HL-60 (cell line): ENCODE results near the gene ZNF202.
"Not testable (repeated sequence)": the region's sequence is repeated elsewhere in the genome, so short reads cannot be mapped to it uniquely, and the experiment has no call there.

ENCODE experiments used
- DNase-seq, 2 experiments: peaks; one replicate each; pipeline ENCODE4 v3.0.0-alpha.2; 2010 to 2020; ENCODE audit warnings: low read depth in 1 of 2, low spot score in 1 of 2
- H3K27ac ChIP-seq: fragments of 250-450 bp; sonication (Bioruptor Pico); replicated peaks from 2 replicates; pipeline ENCODE4 v1.5.1; 2020; ENCODE audit warnings: mild to moderate bottlenecking, moderate library complexity
- H3K27me3 ChIP-seq: fragments of 250-450 bp; sonication (Bioruptor Pico); 2 replicates; pipeline ENCODE4 v1.5.1; 2021; ENCODE audit warnings: mild to moderate bottlenecking, moderate library complexity; ENCODE audit not compliant: insufficient read depth, poor library complexity, severe bottlenecking
- H3K4me3 ChIP-seq: replicated peaks from 2 replicates; pipeline ENCODE4 v1.5.1; 2011; ENCODE audit warnings: mild to moderate bottlenecking, control low read depth, low read length; ENCODE audit not compliant: insufficient read depth
- GABPA ChIP-seq: IDR thresholded peaks from 2 replicates; pipeline ENCODE4 v1.6.1; 2012; ENCODE audit warnings: low read depth
- POLR2AphosphoS5 ChIP-seq: IDR thresholded peaks from 2 replicates; pipeline ENCODE4 v1.6.1; 2012; ENCODE audit warnings: low read depth
- SPI1 ChIP-seq: IDR thresholded peaks from 2 replicates; pipeline ENCODE4 v1.6.1; 2012; ENCODE audit warnings: low read depth, mild to moderate bottlenecking, borderline replicate concordance
- TF ChIP-seq, protein P1 (sequence below): IDR thresholded peaks from 2 replicates; pipeline ENCODE4 v1.6.1; 2012; ENCODE audit warnings: low read depth; ENCODE audit not compliant: insufficient replicate concordance
- TF ChIP-seq, protein P2 (sequence below): IDR thresholded peaks from one replicate; pipeline ENCODE4 v1.5.1; 2011; ENCODE audit warnings: low read length, control low read depth, inconsistent platforms; ENCODE audit not compliant: insufficient read depth

ZNF202 gene

DNA sequence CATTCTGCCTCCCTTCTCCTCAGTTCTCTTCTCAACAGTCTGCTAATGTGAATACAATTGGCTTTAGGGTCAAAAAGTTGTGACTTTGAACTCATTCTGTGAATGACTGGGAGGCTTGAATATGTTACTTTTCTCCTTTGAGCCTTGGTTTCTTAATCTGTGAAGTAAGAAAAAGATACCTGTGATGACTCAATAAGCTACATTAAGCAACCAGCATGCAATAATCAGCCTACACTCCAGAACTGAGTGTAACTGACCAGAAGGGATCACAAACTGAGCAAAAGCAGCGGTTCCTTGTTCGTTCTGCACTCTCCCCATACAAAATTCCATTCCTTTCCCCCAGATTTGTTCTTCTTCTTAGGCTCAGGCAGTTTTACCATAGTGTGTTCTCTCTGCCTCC, 23.4 kb downstream of the ZNF202 start:
- Histone ChIP-seq H3K4me3 (no peak overlapping the region), H3K27me3 (no peaks in the 10 kb centered on the region), H3K27ac (no peak overlapping the region)
- DNase-seq: no peak
- TF ChIP-seq POLR2AphosphoS5: no peak
- TF ChIP-seq, protein P1, sequence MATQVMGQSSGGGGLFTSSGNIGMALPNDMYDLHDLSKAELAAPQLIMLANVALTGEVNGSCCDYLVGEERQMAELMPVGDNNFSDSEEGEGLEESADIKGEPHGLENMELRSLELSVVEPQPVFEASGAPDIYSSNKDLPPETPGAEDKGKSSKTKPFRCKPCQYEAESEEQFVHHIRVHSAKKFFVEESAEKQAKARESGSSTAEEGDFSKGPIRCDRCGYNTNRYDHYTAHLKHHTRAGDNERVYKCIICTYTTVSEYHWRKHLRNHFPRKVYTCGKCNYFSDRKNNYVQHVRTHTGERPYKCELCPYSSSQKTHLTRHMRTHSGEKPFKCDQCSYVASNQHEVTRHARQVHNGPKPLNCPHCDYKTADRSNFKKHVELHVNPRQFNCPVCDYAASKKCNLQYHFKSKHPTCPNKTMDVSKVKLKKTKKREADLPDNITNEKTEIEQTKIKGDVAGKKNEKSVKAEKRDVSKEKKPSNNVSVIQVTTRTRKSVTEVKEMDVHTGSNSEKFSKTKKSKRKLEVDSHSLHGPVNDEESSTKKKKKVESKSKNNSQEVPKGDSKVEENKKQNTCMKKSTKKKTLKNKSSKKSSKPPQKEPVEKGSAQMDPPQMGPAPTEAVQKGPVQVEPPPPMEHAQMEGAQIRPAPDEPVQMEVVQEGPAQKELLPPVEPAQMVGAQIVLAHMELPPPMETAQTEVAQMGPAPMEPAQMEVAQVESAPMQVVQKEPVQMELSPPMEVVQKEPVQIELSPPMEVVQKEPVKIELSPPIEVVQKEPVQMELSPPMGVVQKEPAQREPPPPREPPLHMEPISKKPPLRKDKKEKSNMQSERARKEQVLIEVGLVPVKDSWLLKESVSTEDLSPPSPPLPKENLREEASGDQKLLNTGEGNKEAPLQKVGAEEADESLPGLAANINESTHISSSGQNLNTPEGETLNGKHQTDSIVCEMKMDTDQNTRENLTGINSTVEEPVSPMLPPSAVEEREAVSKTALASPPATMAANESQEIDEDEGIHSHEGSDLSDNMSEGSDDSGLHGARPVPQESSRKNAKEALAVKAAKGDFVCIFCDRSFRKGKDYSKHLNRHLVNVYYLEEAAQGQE: no peak
- no peak for TF ChIP-seq SPI1
- no peak for TF ChIP-seq GABPA
- TF ChIP-seq, protein P2, sequence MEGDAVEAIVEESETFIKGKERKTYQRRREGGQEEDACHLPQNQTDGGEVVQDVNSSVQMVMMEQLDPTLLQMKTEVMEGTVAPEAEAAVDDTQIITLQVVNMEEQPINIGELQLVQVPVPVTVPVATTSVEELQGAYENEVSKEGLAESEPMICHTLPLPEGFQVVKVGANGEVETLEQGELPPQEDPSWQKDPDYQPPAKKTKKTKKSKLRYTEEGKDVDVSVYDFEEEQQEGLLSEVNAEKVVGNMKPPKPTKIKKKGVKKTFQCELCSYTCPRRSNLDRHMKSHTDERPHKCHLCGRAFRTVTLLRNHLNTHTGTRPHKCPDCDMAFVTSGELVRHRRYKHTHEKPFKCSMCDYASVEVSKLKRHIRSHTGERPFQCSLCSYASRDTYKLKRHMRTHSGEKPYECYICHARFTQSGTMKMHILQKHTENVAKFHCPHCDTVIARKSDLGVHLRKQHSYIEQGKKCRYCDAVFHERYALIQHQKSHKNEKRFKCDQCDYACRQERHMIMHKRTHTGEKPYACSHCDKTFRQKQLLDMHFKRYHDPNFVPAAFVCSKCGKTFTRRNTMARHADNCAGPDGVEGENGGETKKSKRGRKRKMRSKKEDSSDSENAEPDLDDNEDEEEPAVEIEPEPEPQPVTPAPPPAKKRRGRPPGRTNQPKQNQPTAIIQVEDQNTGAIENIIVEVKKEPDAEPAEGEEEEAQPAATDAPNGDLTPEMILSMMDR: no peak

DNA sequence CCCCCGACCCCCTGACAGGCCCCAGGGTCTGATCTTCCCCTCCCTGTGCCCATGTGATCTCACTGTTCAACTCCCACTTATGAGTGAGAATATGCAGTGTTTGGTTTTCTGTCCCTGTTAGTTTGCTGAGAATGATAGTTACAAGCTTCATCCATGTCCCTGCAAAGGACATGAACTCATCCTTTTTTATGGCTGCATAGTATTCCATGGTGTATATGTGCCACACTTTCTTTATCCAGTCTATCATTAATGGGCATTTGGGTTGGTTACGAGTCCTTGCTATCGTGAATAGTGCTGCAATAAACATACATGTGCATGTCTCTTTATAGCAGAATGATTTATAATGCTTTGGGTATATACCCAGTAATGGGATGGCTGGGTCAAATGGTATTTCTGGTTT, 28.8 kb downstream of the ZNF202 start:
- not testable (repeated sequence) for H3K4me3 ChIP-seq, H3K27me3 ChIP-seq, DNase-seq, H3K27ac ChIP-seq

DNA sequence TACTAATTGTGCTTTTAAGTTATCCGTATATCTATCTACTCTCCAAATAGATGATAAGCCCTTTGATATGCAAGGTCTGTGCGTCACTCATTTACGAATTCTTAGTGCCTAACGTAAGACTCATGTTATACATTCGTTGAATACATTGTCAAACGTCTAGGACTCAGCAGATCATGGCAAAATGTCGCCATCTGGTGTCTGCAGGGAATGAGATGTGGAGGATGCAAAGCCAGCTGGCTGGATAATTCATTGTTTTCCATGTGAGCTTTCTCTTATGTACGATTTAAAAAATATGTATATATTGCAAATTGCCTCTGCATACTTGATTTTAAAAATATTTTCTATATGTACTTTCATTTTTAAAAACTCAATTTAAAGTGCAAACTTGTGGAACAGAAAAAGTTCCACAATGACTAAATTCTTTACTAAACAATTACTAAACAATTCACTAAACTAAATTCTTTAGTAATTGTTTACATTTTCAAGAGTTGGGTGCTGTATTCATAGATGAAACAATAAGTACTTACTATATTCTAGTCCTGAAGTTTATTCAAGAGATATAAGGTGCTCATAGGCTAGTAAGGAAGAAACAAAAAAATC, 33.8 kb downstream of the ZNF202 start:
- Histone ChIP-seq H3K27ac (no peak overlapping the region), H3K4me3 (no peak overlapping the region), H3K27me3 (no peaks in the 10 kb centered on the region)
- TF ChIP-seq POLR2AphosphoS5: no peak
- TF ChIP-seq, protein P1: no peak
- TF ChIP-seq SPI1: no peak
- TF ChIP-seq, protein P2: peak; percentile 47
- TF ChIP-seq GABPA: no peak
- peak; percentile 35 to 57 for DNase-seq

DNA sequence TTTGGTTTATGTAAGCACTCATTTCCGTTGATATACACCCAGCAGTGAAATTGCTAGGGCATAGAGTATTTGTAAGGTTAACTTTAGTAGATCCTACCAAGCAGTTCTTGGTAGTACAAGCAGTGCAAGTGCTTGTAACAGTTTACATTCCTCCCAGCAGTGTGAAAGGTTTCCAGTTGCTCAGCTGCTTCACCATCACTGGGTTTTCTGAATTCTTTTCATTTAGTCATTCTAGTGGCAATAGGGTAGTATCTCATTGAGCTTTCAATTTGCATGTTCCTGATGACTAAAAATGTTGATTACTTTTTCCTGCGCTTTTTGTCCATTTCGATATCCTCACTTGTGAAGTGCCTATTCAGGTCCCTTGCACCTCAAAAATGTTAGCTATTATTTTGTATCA, 34.3 kb downstream of the ZNF202 start:
- Histone ChIP-seq H3K27ac (no peak overlapping the region), H3K27me3 (no peaks in the 10 kb centered on the region), H3K4me3 (no peak overlapping the region)
- TF ChIP-seq SPI1 (no peak), POLR2AphosphoS5 (no peak), GABPA (no peak)
- TF ChIP-seq, protein P2: no peak
- TF ChIP-seq, protein P1: no peak
- DNase-seq: no peak
